ENCODE results near the gene TMEM86B. TPM values are rescaled to one million over a fixed set of nuclear protein-coding genes. Genes with fewer than 3 reads are reported as not detected.

The TMEM86B gene
- total and polyA plus RNA-seq, 8 donors, result 1.9 to 4.4 (median 2.7) TPM

GRCh38 chr19:55198651-55199050 lies 29.9 kb downstream of the TMEM86B start:
- Histone ChIP-seq H3K9me3 (no peaks in the 10 kb centered on the region), H3K4me3 (no peak overlapping the region), H3K4me1 (no peaks in the 10 kb centered on the region), H3K27me3 (peaks cover 0 to 69% of the 10 kb centered on the region in 2 donors), H3K36me3 (no peaks in the 10 kb centered on the region), H3K27ac (no peak overlapping the region)
- DNase-seq (no peak), ATAC-seq (no peak)
- TF ChIP-seq, protein P1, sequence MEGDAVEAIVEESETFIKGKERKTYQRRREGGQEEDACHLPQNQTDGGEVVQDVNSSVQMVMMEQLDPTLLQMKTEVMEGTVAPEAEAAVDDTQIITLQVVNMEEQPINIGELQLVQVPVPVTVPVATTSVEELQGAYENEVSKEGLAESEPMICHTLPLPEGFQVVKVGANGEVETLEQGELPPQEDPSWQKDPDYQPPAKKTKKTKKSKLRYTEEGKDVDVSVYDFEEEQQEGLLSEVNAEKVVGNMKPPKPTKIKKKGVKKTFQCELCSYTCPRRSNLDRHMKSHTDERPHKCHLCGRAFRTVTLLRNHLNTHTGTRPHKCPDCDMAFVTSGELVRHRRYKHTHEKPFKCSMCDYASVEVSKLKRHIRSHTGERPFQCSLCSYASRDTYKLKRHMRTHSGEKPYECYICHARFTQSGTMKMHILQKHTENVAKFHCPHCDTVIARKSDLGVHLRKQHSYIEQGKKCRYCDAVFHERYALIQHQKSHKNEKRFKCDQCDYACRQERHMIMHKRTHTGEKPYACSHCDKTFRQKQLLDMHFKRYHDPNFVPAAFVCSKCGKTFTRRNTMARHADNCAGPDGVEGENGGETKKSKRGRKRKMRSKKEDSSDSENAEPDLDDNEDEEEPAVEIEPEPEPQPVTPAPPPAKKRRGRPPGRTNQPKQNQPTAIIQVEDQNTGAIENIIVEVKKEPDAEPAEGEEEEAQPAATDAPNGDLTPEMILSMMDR (IDR thresholded peaks at IDR 0.05), result no peak
- intact Hi-C loops (cut with DNase I), result no loop called here

DNA sequence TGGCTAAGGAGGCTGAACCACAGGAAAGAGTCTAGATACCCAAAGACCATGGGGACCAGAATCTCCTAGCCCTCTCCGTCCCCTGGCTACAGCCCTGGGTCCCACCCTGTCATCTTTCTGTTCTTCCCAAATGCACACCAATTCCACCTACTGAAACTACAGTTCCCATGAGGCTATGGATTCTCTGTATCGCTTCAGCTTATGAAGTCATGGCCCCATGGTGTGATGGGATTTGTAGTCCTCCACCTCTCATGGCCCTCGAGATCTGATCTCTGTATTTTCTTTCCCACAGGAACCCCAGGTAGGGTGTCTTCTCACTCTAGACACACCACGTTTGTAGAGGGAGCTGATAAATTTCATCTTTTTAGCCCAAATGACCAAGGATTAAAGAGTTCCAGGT lies 31.0 kb downstream of the TMEM86B start:
- intact Hi-C loops (cut with DNase I), result no loop called here
- TF ChIP-seq, protein P1 (IDR thresholded peaks at IDR 0.05), result no peak
- peaks cover 0 to 78% of the 10 kb centered on the region in 2 donors for H3K27me3 ChIP-seq
- ATAC-seq (no peak), DNase-seq (no peak)
- no peaks in the 10 kb centered on the region for H3K9me3 ChIP-seq
- H3K4me1 ChIP-seq, result no peaks in the 10 kb centered on the region
- no peaks in the 10 kb centered on the region for H3K36me3 ChIP-seq
- no peak overlapping the region for H3K4me3 ChIP-seq
- H3K27ac ChIP-seq, result no peak overlapping the region

- Histone ChIP-seq H3K4me3 (no peak overlapping the region), H3K4me1 (no peaks in the 10 kb centered on the region), H3K27ac (no peak overlapping the region), H3K36me3 (no peaks in the 10 kb centered on the region), H3K27me3 (peaks cover 0 to 80% of the 10 kb centered on the region in 2 donors), H3K9me3 (no peaks in the 10 kb centered on the region)
- intact Hi-C loops (cut with DNase I), result no loop called here
- ATAC-seq (no peak), DNase-seq (no peak)
- TF ChIP-seq, protein P1 (IDR thresholded peaks at IDR 0.05), result no peak
Observed at GRCh38 chr19:55196803-55197202, 31.8 kb downstream of the TMEM86B start.

DNA sequence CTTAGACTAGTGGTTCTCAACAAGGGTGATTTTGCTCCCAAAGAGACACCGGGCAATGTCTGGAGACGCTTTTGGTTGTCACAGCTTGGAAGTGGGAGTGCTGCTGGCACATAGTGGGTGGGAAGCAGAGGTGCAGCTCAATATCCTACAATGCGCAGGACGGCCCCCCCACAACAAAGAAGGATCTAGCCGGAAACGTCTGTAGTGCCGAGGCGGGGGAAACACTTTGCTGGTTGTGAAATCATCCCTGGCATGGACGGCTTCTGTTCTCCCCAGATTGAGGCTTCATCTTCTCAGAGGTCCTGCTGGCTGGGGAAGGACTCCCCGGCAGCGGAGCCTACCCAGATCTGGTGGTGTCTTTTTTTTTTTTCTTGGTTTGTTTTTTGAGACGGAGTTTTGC lies 35.1 kb downstream of the TMEM86B start:
- intact Hi-C loops (cut with DNase I), result no loop called here
- TF ChIP-seq, protein P1 (IDR thresholded peaks at IDR 0.05), result no peak
- no peaks in the 10 kb centered on the region for H3K36me3 ChIP-seq
- ATAC-seq (no peak), DNase-seq (no peak)
- no peaks in the 10 kb centered on the region for H3K9me3 ChIP-seq
- no peaks in the 10 kb centered on the region for H3K4me1 ChIP-seq
- H3K27ac ChIP-seq, result no peak overlapping the region
- H3K4me3 ChIP-seq, result no peak overlapping the region
- H3K27me3 ChIP-seq, result peaks cover 0 to 53% of the 10 kb centered on the region in 2 donors

GRCh38 chr19:55189403-55189835 lies 39.1 kb downstream of the TMEM86B start:
- TF ChIP-seq, protein P1 (IDR thresholded peaks at IDR 0.05), result no peak
- DNase-seq (no peak), ATAC-seq (peak; percentile 29)
- intact Hi-C loops (cut with DNase I), result no loop called here
- no peaks in the 10 kb centered on the region for H3K9me3 ChIP-seq
- no peaks in the 10 kb centered on the region for H3K36me3 ChIP-seq
- peaks cover 0 to 53% of the 10 kb centered on the region in 2 donors for H3K27me3 ChIP-seq
- H3K4me1 ChIP-seq, result no peaks in the 10 kb centered on the region
- no peak overlapping the region for H3K4me3 ChIP-seq
- H3K27ac ChIP-seq, result no peak overlapping the region

Measured in left lung (tissue), 10 donors.